H1 (cell line): ENCODE results near the gene IL1RAPL1. TPM values are rescaled to one million over a fixed set of nuclear protein-coding genes. Genes with fewer than 3 reads are reported as not detected.

Experiments
- PHF8 ChIP-seq: fragments of 200-600 bp; sonication (generic); conservative IDR thresholded peaks from 2 replicates; pipeline ENCODE4 v1.7.1; 2012; ENCODE audit warnings: low read depth, mild to moderate bottlenecking, inconsistent platforms, low read length, moderate library complexity
- YY1 ChIP-seq: IDR thresholded peaks from 2 replicates; pipeline ENCODE4 v1.6.1; 2011; ENCODE audit warnings: low read depth, mild to moderate bottlenecking, low read length
- polyA plus RNA-seq, 7 experiments: library from polyadenylated mRNA; depleted of rRNA in 3 of 7; stranded (reverse) in 5 of 7; unstranded in 2 of 7; fragments of >200 nt in 5 of 7; fragments of 200-250 nt in 2 of 7; gene quantifications; 1 replicate in 5 of 7; 2 replicates in 1 of 7; 4 replicates in 1 of 7; pipeline versions ENCODE4 v1.2.1 to v1.2.3, GENCODE V29; 2011 to 2013; ENCODE audit warnings: missing spikeins in 2 of 7, mixed read lengths in 2 of 7
- total RNA-seq: library from RNA; stranded (reverse); fragmentation: NEBNext Ultra II Directional; extraction: Animal tissue kit (Norgen Biotek cat#: 25700); gene quantifications from 2 replicates; pipeline ENCODE4 v1.2.1, GENCODE V29; 2021
- TF ChIP-seq, protein P1 (sequence below): IDR thresholded peaks from 2 replicates; pipeline ENCODE4 v1.6.1; 2012; ENCODE audit warnings: inconsistent platforms
- TF ChIP-seq, protein P2 (sequence below): IDR thresholded peaks from 2 replicates; pipeline ENCODE4 v1.6.1; 2011; ENCODE audit warnings: low read depth, mild to moderate bottlenecking, low read length; ENCODE audit not compliant: insufficient read depth
- TF ChIP-seq, protein P3 (sequence below), 3 experiments: IDR thresholded peaks; 1 replicate in 2 of 3; 2 replicates in 1 of 3; pipeline versions ENCODE4 v1.5.1 to v1.6.1; 2011; ENCODE audit warnings: low read length in 3 of 3, mild to moderate bottlenecking in 3 of 3, inconsistent platforms in 2 of 3, low read depth in 1 of 3, moderate library complexity in 1 of 3; ENCODE audit not compliant: insufficient read depth in 1 of 3; ENCODE audit errors: control extremely low read depth in 1 of 3

The IL1RAPL1 gene
- total and polyA plus RNA-seq, 2 of the 8 experiments (the other 6 are each of a cell fraction or from before 2014, with no cell fraction given) = 0.11 to 0.35 TPM

DNA sequence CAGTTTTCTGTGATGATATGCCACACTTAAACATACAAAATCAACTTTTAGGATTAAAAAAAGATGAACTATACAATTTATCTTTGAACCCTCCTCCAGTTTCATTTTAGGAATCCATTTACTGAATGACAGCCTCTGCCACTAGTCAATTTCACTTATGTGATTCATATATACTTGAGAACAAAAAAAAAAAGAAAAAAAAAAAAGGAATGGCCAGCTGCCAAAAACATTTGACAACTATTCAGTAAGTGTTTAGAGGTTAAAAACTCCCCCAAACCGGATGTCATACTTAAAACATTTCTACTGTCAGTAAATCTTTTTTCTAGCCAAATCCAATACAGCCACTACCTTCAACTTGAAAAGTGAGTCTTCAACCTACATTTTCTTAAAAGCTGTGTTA, 1361.4 kb downstream of the IL1RAPL1 start (continued):
- TF ChIP-seq, protein P1, sequence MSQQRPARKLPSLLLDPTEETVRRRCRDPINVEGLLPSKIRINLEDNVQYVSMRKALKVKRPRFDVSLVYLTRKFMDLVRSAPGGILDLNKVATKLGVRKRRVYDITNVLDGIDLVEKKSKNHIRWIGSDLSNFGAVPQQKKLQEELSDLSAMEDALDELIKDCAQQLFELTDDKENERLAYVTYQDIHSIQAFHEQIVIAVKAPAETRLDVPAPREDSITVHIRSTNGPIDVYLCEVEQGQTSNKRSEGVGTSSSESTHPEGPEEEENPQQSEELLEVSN = no peak
- TF ChIP-seq, protein P2, sequence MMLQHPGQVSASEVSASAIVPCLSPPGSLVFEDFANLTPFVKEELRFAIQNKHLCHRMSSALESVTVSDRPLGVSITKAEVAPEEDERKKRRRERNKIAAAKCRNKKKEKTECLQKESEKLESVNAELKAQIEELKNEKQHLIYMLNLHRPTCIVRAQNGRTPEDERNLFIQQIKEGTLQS = no peak
- TF ChIP-seq PHF8 = no peak
- no peak for TF ChIP-seq YY1
- TF ChIP-seq, protein P3, sequence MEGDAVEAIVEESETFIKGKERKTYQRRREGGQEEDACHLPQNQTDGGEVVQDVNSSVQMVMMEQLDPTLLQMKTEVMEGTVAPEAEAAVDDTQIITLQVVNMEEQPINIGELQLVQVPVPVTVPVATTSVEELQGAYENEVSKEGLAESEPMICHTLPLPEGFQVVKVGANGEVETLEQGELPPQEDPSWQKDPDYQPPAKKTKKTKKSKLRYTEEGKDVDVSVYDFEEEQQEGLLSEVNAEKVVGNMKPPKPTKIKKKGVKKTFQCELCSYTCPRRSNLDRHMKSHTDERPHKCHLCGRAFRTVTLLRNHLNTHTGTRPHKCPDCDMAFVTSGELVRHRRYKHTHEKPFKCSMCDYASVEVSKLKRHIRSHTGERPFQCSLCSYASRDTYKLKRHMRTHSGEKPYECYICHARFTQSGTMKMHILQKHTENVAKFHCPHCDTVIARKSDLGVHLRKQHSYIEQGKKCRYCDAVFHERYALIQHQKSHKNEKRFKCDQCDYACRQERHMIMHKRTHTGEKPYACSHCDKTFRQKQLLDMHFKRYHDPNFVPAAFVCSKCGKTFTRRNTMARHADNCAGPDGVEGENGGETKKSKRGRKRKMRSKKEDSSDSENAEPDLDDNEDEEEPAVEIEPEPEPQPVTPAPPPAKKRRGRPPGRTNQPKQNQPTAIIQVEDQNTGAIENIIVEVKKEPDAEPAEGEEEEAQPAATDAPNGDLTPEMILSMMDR (IDR thresholded peaks at IDR 0.05; ENCODE audit: control extremely low read depth in 1 of 3, insufficient read depth in 1 of 3, low read depth in 1 of 3, low read length in 3 of 3) = no peak
